H1 (cell line): ENCODE measurements around the gene ADGRV1. TPM values are rescaled to one million over a fixed set of nuclear protein-coding genes. Genes with fewer than 3 reads are reported as not detected.
"Not testable (repeated sequence)": the region's sequence is repeated elsewhere in the genome, so short reads cannot be mapped to it uniquely, and the experiment has no call there.

ENCODE experiments used
- CTCF ChIA-PET: fragments of 300-600 bp; sonication (Branson Sonifier 250); formaldehyde crosslinking; loops from one replicate; lab custom pipeline; 2021; ENCODE audit not compliant: partially characterized antibody; lab: Charles Lee
- POLR2A ChIA-PET: fragments of 300-600 bp; sonication (Branson Sonifier 250); formaldehyde crosslinking; loops from one replicate; lab custom pipeline; 2021; ENCODE audit warnings: inconsistent platforms; ENCODE audit not compliant: partially characterized antibody; lab: Charles Lee
- DNase-seq, 2 experiments: peaks; one replicate each; pipeline versions ENCODE4 v3.0.0 to v3.0.0-alpha.2; 2010 to 2022; ENCODE audit warnings: low spot score in 2 of 2, low read depth in 1 of 2, mixed read lengths in 1 of 2
- FAIRE-seq: peaks from 2 replicates; lab custom pipeline; 2011; peaks lifted over from hg19 to GRCh38; lab: Jason Lieb, UNC
- H2AFZ ChIP-seq: 2 replicates; pipeline ENCODE4 v1.8.1; 2012; ENCODE audit warnings: low read length, inconsistent platforms
- H2AK5ac ChIP-seq: 2 replicates; pipeline ENCODE4 v1.6.1; 2013; ENCODE audit warnings: low read depth, low read length
- H2BK120ac ChIP-seq: replicated peaks from 2 replicates; pipeline ENCODE3; 2013; ENCODE audit warnings: low read depth, low read length, inconsistent platforms
- H2BK12ac ChIP-seq: 2 replicates; pipeline ENCODE4 v1.6.1; 2013; ENCODE audit warnings: low read depth, low read length
- H2BK15ac ChIP-seq: 2 replicates; pipeline ENCODE4 v1.6.1; 2013; ENCODE audit warnings: low read length
- H2BK20ac ChIP-seq: 2 replicates; pipeline ENCODE4 v1.6.1; 2013; ENCODE audit warnings: low read length
- H2BK5ac ChIP-seq: 2 replicates; pipeline ENCODE4 v1.6.1; 2013; ENCODE audit warnings: low read depth, low read length
- H3K14ac ChIP-seq: 2 replicates; pipeline ENCODE4 v1.6.1; 2013; ENCODE audit warnings: inconsistent platforms; ENCODE audit not compliant: insufficient read length
- H3K18ac ChIP-seq: 2 replicates; pipeline ENCODE4 v1.6.1; 2013; ENCODE audit warnings: low read length; ENCODE audit errors: extremely low read depth
- H3K23ac ChIP-seq: 2 replicates; pipeline ENCODE4 v1.6.1; 2013; ENCODE audit warnings: inconsistent platforms; ENCODE audit not compliant: insufficient read length
- H3K23me2 ChIP-seq: 2 replicates; pipeline ENCODE4 v1.6.1; 2013; ENCODE audit warnings: low read depth, low read length
- H3K27ac ChIP-seq: 2 replicates; pipeline ENCODE4 v1.6.1; 2011; ENCODE audit warnings: low read depth, low read length, inconsistent platforms
- H3K27me3 ChIP-seq, 4 experiments: replicated peaks in 1 of 4; 1 replicate in 1 of 4; 2 replicates in 3 of 4; pipeline versions ENCODE4 v1.6.1 to v1.8.1; 2011 to 2013; ENCODE audit warnings: low read length in 3 of 4, mild to moderate bottlenecking in 3 of 4, inconsistent platforms in 2 of 4, mixed read lengths in 2 of 4, moderate library complexity in 1 of 4; ENCODE audit not compliant: control insufficient read depth in 3 of 4, insufficient read depth in 3 of 4; ENCODE audit errors: extremely low read depth in 1 of 4
- H3K36me3 ChIP-seq, 4 experiments: 2 replicates each; pipeline versions ENCODE4 v1.6.1 to v1.8.1; 2011 to 2013; ENCODE audit warnings: mild to moderate bottlenecking in 4 of 4, low read length in 3 of 4, moderate library complexity in 2 of 4, control low read depth in 1 of 4, inconsistent platforms in 1 of 4; ENCODE audit not compliant: insufficient read depth in 4 of 4, control insufficient read depth in 2 of 4
- H3K4ac ChIP-seq: replicated peaks from 2 replicates; pipeline ENCODE3; 2013; ENCODE audit warnings: low read length, low read depth, mixed read lengths, inconsistent platforms; ENCODE audit not compliant: insufficient read length
- H3K4me1 ChIP-seq, 4 experiments: replicated peaks in 1 of 4; 1 replicate in 1 of 4; 2 replicates in 3 of 4; pipeline versions ENCODE4 v1.6.1 to v1.8.1; 2011 to 2013; ENCODE audit warnings: low read length in 3 of 4, inconsistent platforms in 2 of 4, mixed read lengths in 1 of 4; ENCODE audit not compliant: insufficient read depth in 4 of 4, control insufficient read depth in 3 of 4
- H3K4me2 ChIP-seq, 2 experiments: 2 replicates each; pipeline versions ENCODE4 v1.6.1 to v1.8.1; 2011 to 2013; ENCODE audit warnings: low read depth in 2 of 2, low read length in 2 of 2, control low read depth in 1 of 2, inconsistent platforms in 1 of 2, mild to moderate bottlenecking in 1 of 2; ENCODE audit not compliant: insufficient read depth in 1 of 2
- H3K4me3 ChIP-seq, 4 experiments: fragments of 200-600, 300-600 bp in 1 of 4; sonication (generic), shearing (Covaris generic), sonication (Bioruptor Twin) in 1 of 4; 2 replicates each; pipeline versions ENCODE4 v1.5.1 to v1.8.1; 2011 to 2016; ENCODE audit warnings: low read length in 4 of 4, low read depth in 3 of 4, control low read depth in 2 of 4, inconsistent platforms in 2 of 4, mild to moderate bottlenecking in 2 of 4, mixed read lengths in 1 of 4, moderate library complexity in 1 of 4; ENCODE audit not compliant: insufficient read depth in 2 of 4; ENCODE audit errors: extremely low read depth in 1 of 4
- H3K56ac ChIP-seq: replicated peaks from 2 replicates; pipeline ENCODE3; 2013; ENCODE audit warnings: low read depth, mild to moderate bottlenecking, mixed read lengths, low read length, inconsistent platforms; ENCODE audit not compliant: insufficient read length
- H3K79me1 ChIP-seq: 2 replicates; pipeline ENCODE4 v1.6.1; 2013; ENCODE audit warnings: low read depth, low read length, control low read depth
- H3K79me2 ChIP-seq, 2 experiments: 2 replicates each; pipeline versions ENCODE4 v1.6.1 to v1.8.1; 2012 to 2013; ENCODE audit warnings: low read length in 2 of 2, mild to moderate bottlenecking in 2 of 2, inconsistent platforms in 1 of 2; ENCODE audit not compliant: insufficient read depth in 2 of 2, control insufficient read depth in 1 of 2
- H3K9ac ChIP-seq, 4 experiments: replicated peaks in 1 of 4; 1 replicate in 1 of 4; 2 replicates in 3 of 4; pipeline versions ENCODE4 v1.6.1 to v1.8.1; 2011 to 2013; ENCODE audit warnings: low read depth in 3 of 4, low read length in 3 of 4, control low read depth in 2 of 4, mild to moderate bottlenecking in 2 of 4, moderate library complexity in 2 of 4, inconsistent platforms in 1 of 4; ENCODE audit errors: extremely low read depth in 1 of 4
- H3K9me3 ChIP-seq, 2 experiments: 2 replicates each; pipeline versions ENCODE4 v1.6.1 to v1.8.1; 2012 to 2013; ENCODE audit warnings: mild to moderate bottlenecking in 2 of 2, moderate library complexity in 2 of 2, control low read depth in 1 of 2, inconsistent platforms in 1 of 2, low read depth in 1 of 2, low read length in 1 of 2, mixed read lengths in 1 of 2; ENCODE audit not compliant: insufficient read depth in 2 of 2
- H4K20me1 ChIP-seq, 2 experiments: replicated peaks in 1 of 2; 2 replicates each; pipeline versions ENCODE3 to v1.8.1; 2011 to 2013; ENCODE audit warnings: inconsistent platforms in 2 of 2, low read length in 2 of 2, mild to moderate bottlenecking in 1 of 2; ENCODE audit not compliant: insufficient read depth in 2 of 2, control insufficient read depth in 1 of 2
- H4K5ac ChIP-seq: 2 replicates; pipeline ENCODE4 v1.6.1; 2013; ENCODE audit warnings: low read length, low read depth, mixed read lengths, inconsistent platforms; ENCODE audit not compliant: insufficient read length
- H4K8ac ChIP-seq: 2 replicates; pipeline ENCODE4 v1.8.0; 2013; ENCODE audit warnings: mild to moderate bottlenecking, moderate library complexity, low read length, inconsistent platforms; ENCODE audit not compliant: insufficient read depth; ENCODE audit errors: extremely low read depth
- H4K91ac ChIP-seq: replicated peaks from 2 replicates; pipeline ENCODE3; 2013; ENCODE audit warnings: low read length, mixed read lengths, inconsistent platforms; ENCODE audit not compliant: insufficient read length
- ATF3 ChIP-seq: IDR thresholded peaks from 2 replicates; pipeline ENCODE4 v1.6.1; 2011; ENCODE audit warnings: low read depth, mild to moderate bottlenecking, low read length; ENCODE audit not compliant: insufficient read depth
- CHD1 ChIP-seq: IDR thresholded peaks from 2 replicates; pipeline ENCODE4 v1.6.1; 2012; ENCODE audit warnings: low read depth, low read length, improper control_type of control experiment
- EZH2 ChIP-seq: fragments of 200-600 bp; sonication (generic); IDR thresholded peaks from 2 replicates; pipeline ENCODE4 v1.7.1; 2012; ENCODE audit warnings: low read depth, mild to moderate bottlenecking, moderate library complexity, low read length, inconsistent platforms; ENCODE audit not compliant: severe bottlenecking
- HDAC2 ChIP-seq, 2 experiments: fragments of 300-600 bp in 1 of 2; sonication (generic) in 1 of 2; IDR thresholded peaks; 2 replicates each; pipeline ENCODE4 v1.6.1; 2011 to 2012; ENCODE audit warnings: low read depth in 2 of 2, low read length in 2 of 2, mild to moderate bottlenecking in 2 of 2, moderate library complexity in 2 of 2, borderline replicate concordance in 1 of 2, inconsistent platforms in 1 of 2
- SIX5 ChIP-seq: IDR thresholded peaks from 2 replicates; pipeline ENCODE4 v1.6.1; 2011; ENCODE audit warnings: mild to moderate bottlenecking, low read depth, low read length
- SP2 ChIP-seq: IDR thresholded peaks from 2 replicates; pipeline ENCODE4 v1.6.1; 2012; ENCODE audit warnings: mild to moderate bottlenecking, low read length, inconsistent platforms
- SRF ChIP-seq: IDR thresholded peaks from 2 replicates; pipeline ENCODE4 v1.6.1; 2011; ENCODE audit warnings: mild to moderate bottlenecking, low read depth, low read length, moderate library complexity
- WGBS, 2 experiments: shearing (Covaris generic) in 1 of 2; methylation state at CpG; one replicate each; pipeline versions ENCODE4 v1.1.6 to v1.1.7; 2013 to 2015; ENCODE audit warnings: low lambda C conversion rate in 2 of 2, mixed read lengths in 2 of 2, inconsistent platforms in 1 of 2, low coverage in 1 of 2, missing lambda C conversion rate in 1 of 2; ENCODE audit not compliant: insufficient replicate concordance in 2 of 2, insufficient coverage in 1 of 2, insufficient read length in 1 of 2; ENCODE audit errors: extremely low coverage in 1 of 2, missing lambda C conversion rate in 1 of 2; 5-methylcytosine and 5-hydroxymethylcytosine counted together
- polyA plus RNA-seq, 7 experiments: library from polyadenylated mRNA; depleted of rRNA in 3 of 7; stranded (reverse) in 5 of 7; unstranded in 2 of 7; fragments of >200 nt in 5 of 7; fragments of 200-250 nt in 2 of 7; gene quantifications; 1 replicate in 5 of 7; 2 replicates in 1 of 7; 4 replicates in 1 of 7; pipeline versions ENCODE4 v1.2.1 to v1.2.3, GENCODE V29; 2011 to 2013; ENCODE audit warnings: missing spikeins in 2 of 7, mixed read lengths in 2 of 7
- total RNA-seq: library from RNA; stranded (reverse); fragmentation: NEBNext Ultra II Directional; extraction: Animal tissue kit (Norgen Biotek cat#: 25700); gene quantifications from 2 replicates; pipeline ENCODE4 v1.2.1, GENCODE V29; 2021
- TF ChIP-seq, protein P1 (sequence below): IDR thresholded peaks from 2 replicates; pipeline ENCODE4 v1.6.1; 2012; ENCODE audit warnings: inconsistent platforms

The ADGRV1 gene
- total and polyA plus RNA-seq, 2 of the 8 experiments (the other 6 are each of a cell fraction or from before 2014, with no cell fraction given): 53.1 to 62.2 TPM

DNA sequence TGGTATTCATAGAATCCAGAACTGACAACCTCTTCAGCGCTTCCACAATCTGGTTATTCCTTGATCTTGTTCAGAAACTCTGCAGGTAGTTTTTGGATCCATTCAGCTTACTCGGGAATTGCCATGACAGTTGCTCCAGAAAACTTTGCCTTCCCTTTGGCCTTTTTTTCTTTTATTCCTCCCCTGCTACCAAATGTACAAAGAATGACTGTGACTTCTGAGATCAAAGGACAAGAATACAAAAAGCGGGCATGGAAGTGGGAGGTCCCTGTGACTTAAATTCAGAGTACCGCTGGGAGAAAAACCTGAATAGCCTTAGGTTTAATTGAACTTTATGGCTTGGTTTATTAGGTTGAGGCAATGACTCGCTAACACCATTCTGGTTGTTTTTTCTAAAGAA lies 59.5 kb downstream of the ADGRV1 start (continued):
- TF ChIP-seq HDAC2 (IDR thresholded peaks at IDR 0.05; ENCODE audit: borderline replicate concordance in 1 of 2, low read depth in 2 of 2, low read length in 2 of 2): no peak
- TF ChIP-seq SIX5: no peak
- no peak for TF ChIP-seq ATF3
- TF ChIP-seq, protein P1, sequence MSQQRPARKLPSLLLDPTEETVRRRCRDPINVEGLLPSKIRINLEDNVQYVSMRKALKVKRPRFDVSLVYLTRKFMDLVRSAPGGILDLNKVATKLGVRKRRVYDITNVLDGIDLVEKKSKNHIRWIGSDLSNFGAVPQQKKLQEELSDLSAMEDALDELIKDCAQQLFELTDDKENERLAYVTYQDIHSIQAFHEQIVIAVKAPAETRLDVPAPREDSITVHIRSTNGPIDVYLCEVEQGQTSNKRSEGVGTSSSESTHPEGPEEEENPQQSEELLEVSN: no peak
- no peak for TF ChIP-seq SP2
- no peak for TF ChIP-seq EZH2
- no peak for TF ChIP-seq CHD1
- no peak for TF ChIP-seq SRF

DNA sequence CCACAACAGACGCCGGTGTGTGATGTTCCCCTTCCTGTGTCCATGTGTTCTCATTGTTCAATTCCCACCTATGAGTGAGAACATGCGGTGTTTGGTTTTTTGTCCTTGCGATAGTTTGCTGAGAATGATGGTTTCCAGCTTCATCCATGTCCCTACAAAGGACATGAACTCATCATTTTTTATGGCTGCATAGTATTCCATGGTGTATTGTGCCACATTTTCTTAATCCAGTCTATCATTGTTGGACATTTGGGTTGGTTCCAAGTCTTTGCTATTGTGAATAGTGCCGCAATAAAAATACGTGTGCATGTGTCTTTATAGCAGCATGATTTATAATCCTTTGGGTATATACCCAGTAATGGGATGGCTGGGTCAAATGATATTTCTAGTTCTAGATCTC lies 61.2 kb downstream of the ADGRV1 start:
- H4K5ac ChIP-seq, H3K4me1 ChIP-seq, H2AFZ ChIP-seq, H2BK20ac ChIP-seq, H3K4ac ChIP-seq, H3K23ac ChIP-seq, H2BK15ac ChIP-seq, H2AK5ac ChIP-seq, H3K9ac ChIP-seq, H3K56ac ChIP-seq, POLR2A ChIA-PET, H2BK5ac ChIP-seq, H4K20me1 ChIP-seq, H2BK120ac ChIP-seq, H3K18ac ChIP-seq, H3K14ac ChIP-seq, DNase-seq, H3K4me2 ChIP-seq, H3K27me3 ChIP-seq, H3K9me3 ChIP-seq, CTCF ChIA-PET, FAIRE-seq, H3K23me2 ChIP-seq, H3K79me1 ChIP-seq, H3K79me2 ChIP-seq, H2BK12ac ChIP-seq, H3K27ac ChIP-seq, H3K4me3 ChIP-seq, H4K91ac ChIP-seq, H4K8ac ChIP-seq: not testable (repeated sequence)
- H3K36me3 ChIP-seq: peaks cover 0 to 51% (median 9%) of the 10 kb centered on the region in 4 experiments; a peak in 7 of 8 replicates
- WGBS, 2 experiments: 100% methylated on average over 2 of the region's 6 CpGs; no CpG with 5 or more reads in 1 of the 2 experiments
